ENCODE results near the gene MUSK. TPM values are rescaled to one million over a fixed set of nuclear protein-coding genes. Genes with fewer than 3 reads are reported as not detected.

Gene MUSK
- total RNA-seq, 1 donor from 2014 or later, result not detected

DNA sequence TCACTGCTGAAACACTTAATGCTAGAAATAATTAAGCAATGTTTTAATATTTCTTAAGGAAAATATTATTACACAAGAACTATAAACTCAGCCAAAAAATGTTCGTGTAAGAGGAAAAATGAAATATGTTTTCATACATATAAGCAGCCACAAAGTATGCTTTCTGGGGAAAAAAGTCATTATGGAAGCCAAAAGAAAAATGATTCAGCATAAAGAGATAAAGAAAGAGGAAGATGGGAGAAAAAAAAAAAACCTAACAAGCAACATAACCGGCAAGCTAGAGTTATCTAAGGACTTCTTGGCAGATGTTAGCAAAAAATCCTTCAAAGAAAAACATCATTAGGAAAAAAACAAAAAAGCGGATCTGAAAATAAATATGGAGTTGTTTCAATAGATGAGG, 179.1 kb downstream of the MUSK start:
- no peaks in the 10 kb centered on the region for H3K27me3 Mint-ChIP-seq (ENCODE audit: low read depth)
- H3K9me3 Mint-ChIP-seq, result no peaks in the 10 kb centered on the region
- no peak for TF ChIP-seq CTCF (conservative IDR thresholded peaks at IDR 0.05)
- DNase-seq (ENCODE audit: low read depth, low spot score), result no peak
- H3K36me3 Mint-ChIP-seq (ENCODE audit: low read depth), result no peaks in the 10 kb centered on the region
- no peak overlapping the region for H3K27ac Mint-ChIP-seq (ENCODE audit: unreplicated experiment)
- no peaks in the 10 kb centered on the region for H3K4me1 Mint-ChIP-seq
- H3K4me3 Mint-ChIP-seq, result no peak overlapping the region

GRCh38 chr9:110850401-110851135, 182.0 kb downstream of the MUSK start:
- peaks cover 8% of the 10 kb centered on the region for H3K9me3 Mint-ChIP-seq
- no peak overlapping the region for H3K4me3 Mint-ChIP-seq
- H3K27ac Mint-ChIP-seq (ENCODE audit: unreplicated experiment), result no peak overlapping the region
- no peak for TF ChIP-seq CTCF (conservative IDR thresholded peaks at IDR 0.05)
- DNase-seq (ENCODE audit: low read depth, low spot score), result no peak
- H3K27me3 Mint-ChIP-seq (ENCODE audit: low read depth), result no peaks in the 10 kb centered on the region
- H3K4me1 Mint-ChIP-seq, result no peaks in the 10 kb centered on the region
- H3K36me3 Mint-ChIP-seq (ENCODE audit: low read depth), result no peaks in the 10 kb centered on the region

Other genes with a start within 250 kb of the MUSK start
- gene SVEP1, start 89.0 kb upstream of the MUSK start, total RNA-seq, result 1.3 and 1.5 TPM in 2 replicates

Measured in neural crest cell (in vitro differentiated cells).